ENCODE measurements around the gene MIPEP. TPM values are rescaled to one million over a fixed set of nuclear protein-coding genes. Genes with fewer than 3 reads are reported as not detected.
A peak's percentile ranks its signal among the peaks of the same experiment; 100 is the strongest.

The MIPEP gene
- total and polyA plus RNA-seq, 10 of the 15 experiments (the other 5 are each of a cell fraction or from before 2014, with no cell fraction given) = 15.6 to 56.2 (median 29.8) TPM

- DNase-seq (ENCODE audit: low read depth, low spot score) = no peak
- ATAC-seq = no peak
- Histone ChIP-seq H4K20me1 (ENCODE audit: control insufficient read depth, insufficient read depth) (no peaks in the 10 kb centered on the region), H3K27me3 (replicated peaks in 1 of 2; ENCODE audit: control insufficient read depth in 2 of 2, insufficient read depth in 2 of 2, low read length in 1 of 2) (no peaks in the 10 kb centered on the region), H3K36me3 (ENCODE audit: control insufficient read depth in 2 of 2, insufficient read depth in 2 of 2, low read length in 1 of 2) (no peaks in the 10 kb centered on the region), H3K79me2 (ENCODE audit: control insufficient read depth, insufficient read depth, low read length) (no peaks in the 10 kb centered on the region), H3K27ac (ENCODE audit: control insufficient read depth, insufficient read depth) (no peak overlapping the region), H2AFZ (ENCODE audit: control insufficient read depth, low read depth, low read length) (no peak overlapping the region; the same call in 1 of the 2 replicates), H3K4me2 (ENCODE audit: control insufficient read depth, insufficient read depth) (no peak overlapping the region), H3K4me1 (ENCODE audit: control insufficient read depth, insufficient read depth, low read length) (peaks cover 12% of the 10 kb centered on the region), H3K9me3 (replicated peaks; ENCODE audit: control insufficient read depth, insufficient read depth, low read length) (peaks cover 5% of the 10 kb centered on the region; the same call in 2 of the 3 replicates), H3K9ac (ENCODE audit: control insufficient read depth, insufficient read depth, low read length) (no peak overlapping the region), H3K4me3 (no peak overlapping the region)
- no peak for FAIRE-seq
- in situ Hi-C loops (cut with MboI) = no loop called here
- 68% methylated on average over 5 of the region's 5 CpGs for WGBS (ENCODE audit: insufficient coverage, insufficient replicate concordance, low lambda C conversion rate, missing lambda C conversion rate)
- POLR2A ChIA-PET = no interaction called here
- CTCF ChIA-PET = no interaction called here
- RAD21 ChIA-PET (ENCODE audit: unreplicated experiment) = no interaction called here
- no TSS peak for BruUV-seq (replicated peaks)
- SMC1A ChIA-PET (ENCODE audit: uncharacterized antibody, unreplicated experiment) = no interaction called here
- TF ChIP-seq NFYB (IDR thresholded peaks at IDR 0.05; ENCODE audit: insufficient read depth, low read depth, low read length) = peak; percentile 27; the same call in 1 of the 2 replicates
- TF ChIP-seq SREBF1 (IDR thresholded peaks at IDR 0.05; ENCODE audit: low read length) = no peak
- intact Hi-C loops (cut with micrococcal nuclease; ENCODE audit: unreplicated experiment) = loop anchor here (5.0 kb wide), 1 partner anchor 63 kb away; no protein-coding TSS in a partner anchor
Measured at GRCh38 chr13:23714672-23715071, 174.5 kb downstream of the MIPEP start.

- ChIA-PET CTCF (interaction anchor here (0.7 to 1.6 kb wide), 3 partner anchors 23 to 178 kb away, joined by 3 read pairs; no protein-coding TSS in a partner anchor), SMC1A (ENCODE audit: uncharacterized antibody, unreplicated experiment) (interaction anchor here (1.3 to 1.5 kb wide), 2 partner anchors 56 to 78 kb away, joined by 3 to 4 read pairs; no protein-coding TSS in a partner anchor), POLR2A (no interaction called here), RAD21 (ENCODE audit: unreplicated experiment) (no interaction called here)
- Histone ChIP-seq H3K27ac (ENCODE audit: control insufficient read depth, insufficient read depth) (no peak overlapping the region; the same call in 1 of the 2 replicates), H3K9me3 (replicated peaks; ENCODE audit: control insufficient read depth, insufficient read depth, low read length) (peaks cover 5% of the 10 kb centered on the region; the same call in 2 of the 3 replicates), H3K9ac (ENCODE audit: control insufficient read depth, insufficient read depth, low read length) (no peak overlapping the region), H3K27me3 (replicated peaks in 1 of 2; ENCODE audit: control insufficient read depth in 2 of 2, insufficient read depth in 2 of 2, low read length in 1 of 2) (no peaks in the 10 kb centered on the region), H4K20me1 (ENCODE audit: control insufficient read depth, insufficient read depth) (no peaks in the 10 kb centered on the region), H3K4me3 (no peak overlapping the region), H3K4me2 (ENCODE audit: control insufficient read depth, insufficient read depth) (no peak overlapping the region), H3K4me1 (ENCODE audit: control insufficient read depth, insufficient read depth, low read length) (peaks cover 12% of the 10 kb centered on the region), H2AFZ (ENCODE audit: control insufficient read depth, low read depth, low read length) (no peak overlapping the region), H3K79me2 (ENCODE audit: control insufficient read depth, insufficient read depth, low read length) (no peaks in the 10 kb centered on the region), H3K36me3 (ENCODE audit: control insufficient read depth in 2 of 2, insufficient read depth in 2 of 2, low read length in 1 of 2) (no peaks in the 10 kb centered on the region)
- BruUV-seq (replicated peaks) = no TSS peak
- 0% methylated on average over 3 of the region's 3 CpGs for WGBS (ENCODE audit: insufficient coverage, insufficient replicate concordance, low lambda C conversion rate, missing lambda C conversion rate)
- ATAC-seq (peak; percentile 72), DNase-seq (ENCODE audit: low read depth, low spot score) (peak; percentile 15), FAIRE-seq (no peak)
- in situ Hi-C loops (cut with MboI) (no loop called here), intact Hi-C loops (cut with micrococcal nuclease; ENCODE audit: unreplicated experiment) (loop anchor here (5.0 kb wide), 1 partner anchor 66 kb away; no protein-coding TSS in a partner anchor)
- 0 out of 2 replicates have a peak, but pooled peaks have one; percentile 7 for TF ChIP-seq GABPA (IDR thresholded peaks at IDR 0.05; ENCODE audit: low read depth)
- no peak for TF ChIP-seq BHLHE40 (IDR thresholded peaks at IDR 0.05; ENCODE audit: borderline replicate concordance in 1 of 2, low read depth in 2 of 2, low read length in 1 of 2)
- TF ChIP-seq SIN3A (IDR thresholded peaks at IDR 0.05; ENCODE audit: low read depth, low read length) = no peak
- TF ChIP-seq ATF2 (IDR thresholded peaks at IDR 0.05; ENCODE audit: low read length) = 0 out of 2 replicates have a peak, but pooled peaks have one; percentile 45
- peak; percentile 85 for TF ChIP-seq MEF2A (IDR thresholded peaks at IDR 0.05; ENCODE audit: insufficient read depth, low read depth, low read length)
- TF ChIP-seq POU2F2 (IDR thresholded peaks at IDR 0.05; ENCODE audit: borderline replicate concordance, low read depth, low read length) = peak; percentile 47; the same call in 1 of the 3 replicates
- 0 out of 2 replicates have a peak, but pooled peaks have one; percentile 1 for TF ChIP-seq RAD21 (IDR thresholded peaks at IDR 0.05; ENCODE audit: insufficient read depth, low read depth, low read length)
- peak; percentile 58; the same call in 1 of the 2 replicates for TF ChIP-seq CREM (IDR thresholded peaks at IDR 0.05; ENCODE audit: low read depth)
- TF ChIP-seq PAX5 (IDR thresholded peaks at IDR 0.05; ENCODE audit: borderline replicate concordance, low read depth, low read length) = no peak
- no peak for TF ChIP-seq ZNF687 (IDR thresholded peaks at IDR 0.05)
Measured at GRCh38 chr13:23711355-23711754, 177.8 kb downstream of the MIPEP start.

Data from GM12878 (cell line).